ENCODE measurements around the gene GALNT2. TPM values are rescaled to one million over a fixed set of nuclear protein-coding genes. Genes with fewer than 3 reads are reported as not detected.

GALNT2 gene
- total and polyA plus RNA-seq, 9 of the 15 experiments (the other 6 are each of a cell fraction or from before 2014, with no cell fraction given): 1.6 to 106 (median 51.9) TPM

- TF ChIP-seq SIN3B (IDR thresholded peaks at IDR 0.05; ENCODE audit: low read depth): no peak
- no peak for TF ChIP-seq TAF9B (IDR thresholded peaks at IDR 0.05; ENCODE audit: partially characterized antibody)
- TF ChIP-seq SRSF7 (optimal IDR thresholded peaks at IDR 0.05; ENCODE audit: low read depth, low read length): no peak
- TF ChIP-seq RBM25 (IDR thresholded peaks at IDR 0.05; ENCODE audit: low read depth, low read length, severe bottlenecking): no peak
- TF ChIP-seq CBFB (CRISPR knock-in tag; IDR thresholded peaks at IDR 0.05): no peak
- TF ChIP-seq MTF1 (CRISPR knock-in tag; IDR thresholded peaks at IDR 0.05; ENCODE audit: borderline replicate concordance): no peak
- Histone ChIP-seq H4K20me1 (replicated peaks; ENCODE audit: control insufficient read depth, insufficient read depth, low read length) (peaks cover 6% of the 10 kb centered on the region; the same call in 1 of the 2 replicates), H3K4me3 (no peak overlapping the region), H3K79me2 (ENCODE audit: control insufficient read depth, insufficient read depth, low read length) (no peaks in the 10 kb centered on the region), H3K4me2 (ENCODE audit: insufficient read depth, low read length) (no peak overlapping the region), H3K27me3 (ENCODE audit: control insufficient read depth in 2 of 2, insufficient read depth in 2 of 2, low read length in 2 of 2) (peaks cover 53 to 55% of the 10 kb centered on the region in 2 experiments), H3K9me3 (replicated peaks; ENCODE audit: control insufficient read depth, insufficient read depth, low read depth, low read length) (no peaks in the 10 kb centered on the region), H3K36me3 (ENCODE audit: control insufficient read depth, insufficient read depth, low read length) (no peaks in the 10 kb centered on the region), H2AFZ (ENCODE audit: low read depth, low read length) (no peak overlapping the region), H3K9ac (ENCODE audit: insufficient read depth in 1 of 2, low read depth in 2 of 2, low read length in 2 of 2) (no peak overlapping the region), H3K9me1 (ENCODE audit: control insufficient read depth, insufficient read depth, low read length) (no peaks in the 10 kb centered on the region), H3K27ac (ENCODE audit: extremely low read depth, low read depth, low read length) (no peak overlapping the region), H3K4me1 (replicated peaks in 1 of 2; ENCODE audit: control insufficient read depth in 2 of 2, insufficient read depth in 2 of 2, low read length in 2 of 2) (no peaks in the 10 kb centered on the region)
- POLR2A ChIA-PET: no interaction called here
- WGBS (ENCODE audit: insufficient coverage, low coverage, missing lambda C conversion rate): 8% methylated on average over 15 of the region's 15 CpGs
- in situ Hi-C loops (cut with MboI) (loop anchor here (10.0 to 25.0 kb wide), 2 partner anchors 587 to 1045 kb away; no protein-coding TSS in a partner anchor), intact Hi-C loops (cut with micrococcal nuclease) (no loop called here)
- ATAC-seq (no peak), FAIRE-seq (no peak), DNase-seq (ENCODE audit: extremely low read depth in 1 of 4, low spot score in 3 of 4) (no peak)
- CTCF ChIA-PET (ENCODE audit: low intra/inter-chr PET ratio): no interaction called here
- BruUV-seq (replicated peaks): no TSS peak
Measured at GRCh38 chr1:230299191-230300006, 232.4 kb downstream of the GALNT2 start.

All from K562 (cell line).